HG03103 (cell line): ENCODE data around the gene RHPN2.

Source experiments
- ATAC-seq: cut with Tn5 transposase; IDR thresholded peaks from one replicate; pipeline ENCODE4 v1.9.1; 2021; ENCODE audit warnings: low read depth; ENCODE audit not compliant: unreplicated experiment

Gene RHPN2

GRCh38 chr19:33064792-33065550 is at the start of gene RHPN2:
Gene RHPN2 (minus strand): TSS chr19:33064888. CDS start chr19:33064852, 36 bp downstream.
- peak; percentile 71 for ATAC-seq

GRCh38 chr19:33114312-33114711 is 49.6 kb upstream of the RHPN2 start:
- ATAC-seq: no peak

GRCh38 chr19:33111587-33111986 is 46.9 kb upstream of the RHPN2 start:
- ATAC-seq: no peak

DNA sequence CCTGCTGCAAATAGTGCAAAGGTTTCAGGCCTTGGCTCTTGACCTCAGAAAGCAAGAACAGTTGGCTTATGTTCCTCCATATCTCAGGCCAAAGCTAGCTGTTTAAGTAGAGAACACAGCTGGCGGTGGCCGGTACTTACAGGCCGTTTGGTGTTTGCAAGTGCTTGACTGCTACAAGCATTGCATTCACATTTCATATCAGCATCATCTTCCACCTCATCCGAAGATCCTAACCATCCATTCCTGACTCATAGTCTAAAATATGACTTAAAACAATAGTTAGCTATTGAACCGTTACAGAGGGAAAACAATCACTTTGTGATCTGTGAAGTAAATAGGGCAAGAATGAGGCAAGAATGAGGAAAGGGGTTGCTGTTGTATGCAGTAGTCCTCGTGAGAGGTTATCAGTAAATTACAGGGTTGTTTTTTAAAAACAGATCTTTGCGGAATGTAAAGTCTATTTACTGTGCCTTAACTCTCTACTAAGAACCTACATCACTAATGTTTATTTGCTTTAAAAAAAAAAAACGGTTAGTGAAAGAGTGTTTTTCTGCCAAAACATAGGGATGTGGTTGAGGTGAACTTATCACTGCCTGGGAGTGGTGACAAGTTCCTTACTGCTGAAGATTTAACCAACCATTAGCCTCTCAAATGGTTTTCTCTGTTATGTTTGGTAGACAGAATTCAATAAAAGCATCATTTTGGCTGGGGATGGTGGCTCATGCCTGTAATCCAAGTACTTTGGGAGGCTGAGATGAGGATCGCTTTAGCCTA is 45.6 kb upstream of the RHPN2 start:
- ATAC-seq: no peak

DNA sequence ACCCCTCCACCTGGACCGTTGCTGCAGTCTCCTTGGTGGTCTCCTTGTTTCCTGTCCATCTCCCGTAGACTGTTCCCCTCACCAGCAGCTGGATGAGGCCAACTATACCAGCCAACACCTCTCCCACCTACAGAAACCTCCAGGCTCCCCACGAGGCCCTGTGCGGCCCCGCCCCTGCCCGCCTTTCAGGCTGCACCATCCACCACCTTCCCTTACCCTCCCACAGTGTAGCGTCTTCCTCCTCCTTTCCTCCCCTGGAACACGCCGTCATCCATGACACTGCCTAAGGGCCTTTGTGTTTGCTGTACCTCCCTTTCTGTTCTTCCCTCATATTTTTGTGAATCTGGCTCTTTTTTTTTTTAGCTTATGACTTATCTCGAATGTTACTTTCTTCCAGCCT is 43.5 kb upstream of the RHPN2 start:
- ATAC-seq: no peak

- no peak for ATAC-seq
Measured at GRCh38 chr19:33102893-33103292, 38.2 kb upstream of the RHPN2 start.

- ATAC-seq: no peak
Measured at GRCh38 chr19:33100894-33101644, 36.4 kb upstream of the RHPN2 start.

DNA sequence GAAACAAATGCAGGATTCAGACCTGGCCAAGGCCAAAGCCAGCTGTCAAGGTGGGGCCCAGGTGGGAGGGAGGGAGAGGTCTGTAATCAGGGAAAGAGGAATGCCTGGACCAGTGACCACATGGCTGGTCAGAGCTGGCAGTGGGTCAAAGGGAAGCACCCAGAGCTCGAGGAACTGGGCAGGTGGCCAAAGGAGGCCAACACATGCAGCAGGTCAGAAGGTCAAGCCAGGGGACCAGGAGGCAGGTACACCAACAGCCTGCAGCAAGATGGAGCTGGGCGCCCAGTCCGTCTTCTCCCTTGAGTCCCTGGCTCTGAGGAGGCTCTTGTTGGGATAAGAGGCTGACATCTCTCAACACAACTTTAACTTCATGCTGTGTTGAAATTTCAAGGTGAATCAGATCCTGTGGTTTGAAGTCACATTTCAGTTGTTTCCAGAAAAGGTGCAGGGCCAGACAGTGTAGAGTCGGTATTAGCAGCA is 33.4 kb upstream of the RHPN2 start:
- ATAC-seq: no peak

DNA sequence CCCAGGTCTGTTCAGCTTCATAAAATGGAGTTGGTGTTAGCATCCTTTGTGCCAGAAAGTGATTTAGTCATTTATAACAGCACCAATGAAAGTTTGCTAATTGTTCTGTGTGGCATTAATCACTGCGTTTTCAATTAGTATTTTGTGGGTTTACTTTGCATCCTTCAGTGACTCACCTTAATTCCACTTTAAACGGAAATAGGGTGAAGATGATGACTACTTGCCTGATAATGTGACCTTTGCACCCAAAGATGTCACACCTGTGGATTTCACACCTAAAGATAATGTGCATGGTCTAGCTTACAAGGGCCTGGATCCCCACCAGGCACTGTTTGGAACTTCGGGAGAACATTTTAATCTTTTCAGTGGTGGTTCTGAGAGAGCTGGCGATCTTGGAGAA is 31.3 kb upstream of the RHPN2 start:
- no peak for ATAC-seq

GRCh38 chr19:33094436-33095067 is 29.9 kb upstream of the RHPN2 start:
- no peak for ATAC-seq

GRCh38 chr19:33093420-33094210 is 28.9 kb upstream of the RHPN2 start:
- no peak for ATAC-seq

- no peak for ATAC-seq
Measured at GRCh38 chr19:33090179-33090578, 25.5 kb upstream of the RHPN2 start.

DNA sequence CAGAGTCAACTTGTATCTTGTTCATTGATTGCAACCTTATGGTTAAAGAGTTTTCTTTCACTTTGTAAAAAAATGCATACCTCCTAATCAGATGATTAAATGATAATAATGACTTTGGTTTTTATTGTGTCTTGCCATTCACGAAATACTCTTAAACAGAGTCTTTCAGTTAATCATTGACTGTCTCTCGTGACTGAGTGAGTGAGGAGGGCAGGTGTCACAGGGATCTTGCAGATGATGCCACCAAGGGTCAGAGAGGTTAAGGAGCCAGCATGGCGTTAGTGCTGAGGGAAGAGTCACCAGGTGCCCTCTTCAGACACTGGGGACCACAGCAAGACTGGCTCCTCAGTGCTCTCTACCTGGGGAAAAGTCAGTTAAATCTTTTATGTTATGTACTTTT is 24.3 kb upstream of the RHPN2 start:
- ATAC-seq: no peak

DNA sequence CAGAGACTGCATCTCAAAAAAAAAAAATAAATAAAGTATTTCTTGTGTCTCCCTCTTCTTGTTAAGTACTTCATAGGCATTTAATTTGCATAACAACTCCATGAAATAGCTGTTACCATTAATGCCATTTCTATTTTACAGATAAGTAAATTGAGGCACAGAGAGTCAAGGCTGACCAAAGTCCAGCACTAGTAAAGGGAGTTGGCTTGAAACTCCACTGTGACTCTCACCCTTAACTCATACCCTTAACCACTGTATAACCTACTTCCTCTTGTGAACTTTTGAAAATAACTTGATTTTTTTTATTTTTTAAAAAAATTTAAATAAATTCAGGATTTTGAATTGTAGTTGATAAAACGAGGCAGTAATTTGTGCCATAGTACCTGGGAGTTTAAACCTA is 22.3 kb upstream of the RHPN2 start:
- no peak for ATAC-seq

GRCh38 chr19:33085570-33086128 is 21.0 kb upstream of the RHPN2 start:
- no peak for ATAC-seq

DNA sequence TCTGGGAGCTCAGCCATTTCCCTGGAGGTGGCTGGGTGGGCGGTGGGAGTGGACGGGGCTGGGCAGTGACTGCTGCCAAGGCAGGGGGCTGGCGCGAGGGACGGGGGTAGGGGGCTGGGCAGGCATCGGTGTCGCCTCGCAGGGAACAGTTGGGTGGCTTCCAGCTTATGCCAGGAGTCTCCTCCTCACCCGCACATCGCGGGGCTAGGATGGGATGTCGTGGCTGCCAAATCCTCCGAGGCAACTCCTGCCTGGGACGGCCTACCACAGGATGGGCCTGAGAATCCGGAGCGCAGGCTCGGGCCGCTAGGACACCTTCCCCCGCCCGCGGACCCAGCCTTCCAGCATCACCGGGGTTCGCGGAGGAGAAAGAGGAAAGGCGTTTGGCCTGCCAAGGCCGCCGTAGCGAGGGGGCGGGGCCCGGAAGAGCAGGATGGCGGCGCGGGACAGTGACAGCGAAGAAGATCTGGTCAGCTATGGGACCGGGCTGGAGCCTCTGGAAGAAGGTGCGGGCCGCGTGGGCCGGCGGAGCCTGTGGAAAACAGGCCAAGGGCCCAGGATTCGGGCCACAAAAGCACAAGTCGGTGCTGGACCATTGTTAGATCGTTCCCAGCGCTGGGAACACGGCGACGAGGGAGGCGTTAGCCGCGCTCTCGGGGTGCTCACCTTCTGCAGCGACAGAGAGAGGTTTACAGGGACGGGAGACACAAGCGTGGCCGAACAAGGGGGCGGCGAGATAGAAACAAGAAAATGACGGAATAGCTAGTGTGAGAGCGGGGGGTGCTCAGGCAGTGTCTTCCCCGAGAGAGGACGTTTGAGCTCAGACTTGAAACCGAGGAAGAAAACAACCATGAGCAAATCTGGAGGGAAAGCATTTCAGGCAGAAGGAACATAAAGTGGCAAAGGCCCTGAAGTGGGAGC is 16.3 kb upstream of the RHPN2 start, which contains the start of gene GPATCH1:
Gene GPATCH1 (plus strand): TSS at position 421 of the 921 bp plus-strand sequence. CDS start 13 bp downstream, at position 434.
- ATAC-seq: peak; percentile 83

DNA sequence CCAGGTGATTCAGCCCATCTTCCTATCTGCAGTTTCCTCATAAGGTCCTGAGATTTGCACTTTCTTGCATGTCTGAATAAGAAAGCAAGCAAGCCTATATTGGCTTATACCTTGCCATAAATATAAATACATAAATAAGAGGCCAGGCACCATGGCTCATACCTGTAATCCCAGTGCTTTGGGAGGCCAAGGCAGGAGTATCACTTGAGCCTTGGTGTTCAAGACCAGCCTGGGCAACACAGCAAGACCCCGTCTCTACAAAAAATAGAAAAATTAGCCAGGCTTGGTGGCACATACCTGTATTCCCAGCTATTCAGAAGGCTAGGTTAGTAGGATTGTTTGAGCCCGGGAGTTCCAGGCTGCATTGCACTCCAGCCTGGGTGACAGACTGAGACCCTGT is 10.8 kb upstream of the RHPN2 start:
- ATAC-seq: no peak

GRCh38 chr19:33071887-33072286 is 7.2 kb upstream of the RHPN2 start:
- no peak for ATAC-seq
